ENCODE results near the gene OPCML. TPM values are rescaled to one million over a fixed set of nuclear protein-coding genes. Genes with fewer than 3 reads are reported as not detected.

The OPCML gene
- total RNA-seq, 1 donor from 2014 or later = 1.7 TPM

DNA sequence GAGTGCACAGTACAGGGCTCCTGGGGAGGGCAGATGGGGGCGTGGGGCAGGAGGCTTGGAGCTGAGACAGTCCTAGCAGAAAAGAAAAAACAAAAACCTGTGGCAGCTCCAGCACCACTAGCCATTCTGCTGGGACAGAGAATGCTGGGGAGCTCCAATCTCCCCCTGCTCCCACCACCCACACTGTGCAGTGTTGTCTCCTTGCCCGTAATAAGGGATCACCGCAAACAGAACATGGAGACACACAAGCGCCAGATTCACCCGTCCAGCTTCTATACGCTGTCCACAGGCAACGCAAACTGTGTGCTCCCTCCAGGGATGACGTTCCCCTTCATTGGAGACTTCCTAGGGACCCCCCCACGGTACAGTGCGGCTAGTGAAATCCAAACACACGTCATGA is 31.4 kb downstream of the OPCML start:
- Mint-ChIP-seq H3K27ac (no peak overlapping the region), H3K9me3 (ENCODE audit: low read depth) (no peaks in the 10 kb centered on the region), H3K36me3 (ENCODE audit: insufficient read depth) (no peaks in the 10 kb centered on the region), H3K27me3 (peaks cover 24% of the 10 kb centered on the region), H3K4me1 (ENCODE audit: low read depth) (peaks cover 8% of the 10 kb centered on the region), H3K4me3 (ENCODE audit: low read depth) (no peak overlapping the region)
- DNase-seq (ENCODE audit: low spot score, unreplicated experiment) = no peak
- TF ChIP-seq, protein P1, sequence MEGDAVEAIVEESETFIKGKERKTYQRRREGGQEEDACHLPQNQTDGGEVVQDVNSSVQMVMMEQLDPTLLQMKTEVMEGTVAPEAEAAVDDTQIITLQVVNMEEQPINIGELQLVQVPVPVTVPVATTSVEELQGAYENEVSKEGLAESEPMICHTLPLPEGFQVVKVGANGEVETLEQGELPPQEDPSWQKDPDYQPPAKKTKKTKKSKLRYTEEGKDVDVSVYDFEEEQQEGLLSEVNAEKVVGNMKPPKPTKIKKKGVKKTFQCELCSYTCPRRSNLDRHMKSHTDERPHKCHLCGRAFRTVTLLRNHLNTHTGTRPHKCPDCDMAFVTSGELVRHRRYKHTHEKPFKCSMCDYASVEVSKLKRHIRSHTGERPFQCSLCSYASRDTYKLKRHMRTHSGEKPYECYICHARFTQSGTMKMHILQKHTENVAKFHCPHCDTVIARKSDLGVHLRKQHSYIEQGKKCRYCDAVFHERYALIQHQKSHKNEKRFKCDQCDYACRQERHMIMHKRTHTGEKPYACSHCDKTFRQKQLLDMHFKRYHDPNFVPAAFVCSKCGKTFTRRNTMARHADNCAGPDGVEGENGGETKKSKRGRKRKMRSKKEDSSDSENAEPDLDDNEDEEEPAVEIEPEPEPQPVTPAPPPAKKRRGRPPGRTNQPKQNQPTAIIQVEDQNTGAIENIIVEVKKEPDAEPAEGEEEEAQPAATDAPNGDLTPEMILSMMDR (IDR thresholded peaks at IDR 0.05; ENCODE audit: unreplicated experiment) = no peak

DNA sequence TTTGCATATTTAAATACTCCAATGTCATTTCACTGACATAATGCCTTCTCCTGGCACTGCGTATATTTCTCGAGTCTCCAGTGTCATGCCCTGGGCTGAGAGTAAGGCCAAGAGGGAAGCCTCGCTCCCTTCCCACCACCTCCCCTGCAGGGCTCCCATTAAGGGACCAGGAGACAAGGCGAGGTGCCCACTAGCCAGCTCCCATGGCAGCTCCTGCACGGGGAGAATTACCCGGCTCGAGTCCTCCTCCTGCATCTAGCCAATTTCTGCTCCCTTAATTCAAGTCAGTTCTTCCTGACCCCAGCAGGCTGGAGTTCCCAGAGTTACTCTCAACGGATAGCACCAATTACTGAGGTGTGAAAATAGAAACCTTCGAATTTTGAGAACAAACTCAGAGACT is 31.9 kb downstream of the OPCML start:
- Mint-ChIP-seq H3K4me1 (ENCODE audit: low read depth) (peaks cover 8% of the 10 kb centered on the region), H3K27me3 (peaks cover 20% of the 10 kb centered on the region), H3K36me3 (ENCODE audit: insufficient read depth) (no peaks in the 10 kb centered on the region), H3K4me3 (ENCODE audit: low read depth) (no peak overlapping the region), H3K27ac (no peak overlapping the region), H3K9me3 (ENCODE audit: low read depth) (no peaks in the 10 kb centered on the region)
- TF ChIP-seq, protein P1 (IDR thresholded peaks at IDR 0.05; ENCODE audit: unreplicated experiment) = no peak
- no peak for DNase-seq (ENCODE audit: low spot score, unreplicated experiment)

DNA sequence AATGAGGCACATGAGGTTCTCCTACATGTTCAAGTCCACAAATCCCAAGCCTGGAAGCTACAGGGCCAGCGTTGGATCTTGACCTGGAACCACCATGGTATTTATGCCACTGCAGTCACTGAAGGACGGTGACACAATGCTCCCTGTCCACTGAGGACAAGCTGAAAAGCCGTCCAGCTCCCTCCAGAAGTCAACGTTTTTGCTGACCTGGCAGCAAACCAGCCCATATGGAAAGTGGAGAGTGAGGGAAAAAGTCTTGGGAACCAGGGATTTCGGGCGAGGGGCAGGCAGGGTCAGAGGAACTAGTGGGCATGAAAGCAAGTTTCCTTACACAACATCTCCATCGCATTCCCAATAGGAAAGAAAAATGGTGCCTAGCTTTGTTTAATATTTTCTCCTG is 33.3 kb downstream of the OPCML start:
- H3K27me3 Mint-ChIP-seq = peaks cover 14% of the 10 kb centered on the region
- no peak overlapping the region for H3K27ac Mint-ChIP-seq
- H3K36me3 Mint-ChIP-seq (ENCODE audit: insufficient read depth) = no peaks in the 10 kb centered on the region
- H3K9me3 Mint-ChIP-seq (ENCODE audit: low read depth) = no peaks in the 10 kb centered on the region
- H3K4me1 Mint-ChIP-seq (ENCODE audit: low read depth) = peaks cover 6% of the 10 kb centered on the region
- TF ChIP-seq, protein P1 (IDR thresholded peaks at IDR 0.05; ENCODE audit: unreplicated experiment) = no peak
- DNase-seq (ENCODE audit: low spot score, unreplicated experiment) = no peak
- H3K4me3 Mint-ChIP-seq (ENCODE audit: low read depth) = no peak overlapping the region

DNA sequence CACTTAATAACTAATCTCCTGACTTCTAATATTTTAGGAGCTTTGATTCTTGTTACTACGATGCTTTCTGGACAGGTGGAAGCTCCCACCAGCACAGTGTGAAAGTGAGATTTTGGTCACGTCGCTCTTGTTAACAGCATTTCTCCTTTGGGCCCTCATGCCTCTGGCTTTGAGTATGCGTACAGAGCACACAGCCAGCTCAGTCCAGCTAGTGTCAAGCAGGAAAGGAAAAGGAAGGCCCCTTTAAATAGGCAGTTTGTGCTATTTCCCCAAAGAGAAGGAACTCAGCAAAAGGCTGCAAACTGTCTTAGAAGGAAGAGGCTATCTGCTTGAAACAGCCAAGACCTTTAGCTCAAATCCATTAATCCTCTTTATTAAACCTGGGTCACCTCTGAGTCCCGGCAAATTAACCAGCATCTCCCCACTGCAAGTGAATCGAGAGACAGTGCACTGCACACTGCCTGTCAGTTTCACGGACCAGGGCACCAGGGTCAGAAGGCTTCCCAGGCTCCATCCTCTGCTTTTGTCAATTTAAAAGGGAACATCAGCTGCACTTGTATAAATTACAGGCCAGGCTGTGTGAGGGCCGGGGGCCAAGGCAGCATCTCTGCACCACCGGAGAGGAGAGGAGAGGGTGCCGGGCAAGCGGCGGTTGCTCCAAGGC is 34.7 kb downstream of the OPCML start:
- peaks cover 10% of the 10 kb centered on the region for H3K27me3 Mint-ChIP-seq
- no peaks in the 10 kb centered on the region for H3K36me3 Mint-ChIP-seq (ENCODE audit: insufficient read depth)
- DNase-seq (ENCODE audit: low spot score, unreplicated experiment) = no peak
- no peak overlapping the region for H3K4me3 Mint-ChIP-seq (ENCODE audit: low read depth)
- no peak overlapping the region for H3K27ac Mint-ChIP-seq
- H3K9me3 Mint-ChIP-seq (ENCODE audit: low read depth) = no peaks in the 10 kb centered on the region
- H3K4me1 Mint-ChIP-seq (ENCODE audit: low read depth) = peaks cover 3% of the 10 kb centered on the region
- TF ChIP-seq, protein P1 (IDR thresholded peaks at IDR 0.05; ENCODE audit: unreplicated experiment) = no peak

DNA sequence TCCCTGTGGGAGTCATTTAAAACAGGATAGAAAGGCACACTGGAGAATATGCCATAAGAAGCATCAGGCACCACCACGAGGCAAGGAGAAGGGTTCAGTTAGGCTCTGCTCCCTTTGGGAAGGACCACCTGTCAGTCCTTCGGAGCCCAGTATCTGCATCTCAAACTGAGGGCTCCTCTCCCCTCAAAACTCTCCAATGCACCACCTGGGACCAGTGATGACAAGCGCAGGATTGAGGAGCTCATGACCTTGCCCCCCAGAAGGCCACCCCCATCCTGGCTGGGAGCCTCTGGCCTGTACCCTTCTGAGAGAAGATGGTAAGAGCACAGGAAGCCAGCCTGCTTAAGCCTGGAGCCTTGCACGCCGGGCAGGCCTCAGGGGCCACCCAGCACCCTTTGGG is 39.4 kb downstream of the OPCML start:
- DNase-seq (ENCODE audit: low spot score, unreplicated experiment) = no peak
- Mint-ChIP-seq H3K27ac (no peak overlapping the region), H3K4me1 (ENCODE audit: low read depth) (no peaks in the 10 kb centered on the region), H3K27me3 (peaks cover 7% of the 10 kb centered on the region), H3K9me3 (ENCODE audit: low read depth) (no peaks in the 10 kb centered on the region), H3K36me3 (ENCODE audit: insufficient read depth) (no peaks in the 10 kb centered on the region), H3K4me3 (ENCODE audit: low read depth) (no peak overlapping the region)
- TF ChIP-seq, protein P1 (IDR thresholded peaks at IDR 0.05; ENCODE audit: unreplicated experiment) = no peak
